HuH-7 (cell line): ENCODE data around the gene RBFOX2.
"Not testable (repeated sequence)": the region's sequence is repeated elsewhere in the genome, so short reads cannot be mapped to it uniquely, and the experiment has no call there.

Experiments used
- DNase-seq: peaks from one replicate; pipeline ENCODE4 v3.0.0; 2011; ENCODE audit warnings: low spot score

The RBFOX2 gene

DNA sequence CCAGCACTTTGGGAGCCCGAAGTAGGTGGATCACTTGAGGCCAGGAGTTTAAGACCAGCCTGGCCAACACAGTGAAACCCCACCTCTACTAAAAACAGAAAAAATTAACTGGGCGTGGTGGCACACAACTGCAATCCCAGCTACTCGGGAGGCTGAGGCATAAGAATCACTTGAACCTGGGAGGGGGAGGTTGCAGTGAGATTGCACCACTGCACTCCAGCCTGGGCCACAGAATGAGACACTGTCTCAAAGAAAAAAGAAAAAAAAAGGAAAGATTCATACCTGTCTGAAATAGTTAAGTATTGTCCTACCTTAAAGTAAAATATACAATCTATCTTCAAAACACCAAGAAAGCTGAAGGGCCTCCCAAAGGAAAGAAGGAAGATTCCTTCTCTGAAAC is 20.1 kb downstream of the RBFOX2 start:
- DNase-seq, result no peak

DNA sequence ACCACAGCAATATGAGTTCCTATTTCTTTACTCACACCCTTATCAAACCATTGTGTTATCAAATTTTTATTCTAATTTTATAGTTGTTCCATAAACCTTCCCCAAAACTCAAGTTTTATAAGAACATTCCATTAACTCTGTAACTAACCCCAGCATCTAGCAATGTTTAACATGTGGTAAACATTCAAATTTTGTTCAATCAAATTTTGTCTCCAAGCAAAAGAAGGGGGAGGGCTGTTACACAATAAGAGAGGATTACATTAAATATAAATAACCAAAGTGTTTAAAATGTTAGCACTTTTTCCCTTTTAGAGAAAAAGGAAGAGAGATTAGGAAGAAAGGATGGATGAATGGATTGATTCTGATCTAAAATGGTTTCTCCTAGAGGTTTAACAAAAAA is 20.5 kb downstream of the RBFOX2 start:
- DNase-seq, result no peak

DNA sequence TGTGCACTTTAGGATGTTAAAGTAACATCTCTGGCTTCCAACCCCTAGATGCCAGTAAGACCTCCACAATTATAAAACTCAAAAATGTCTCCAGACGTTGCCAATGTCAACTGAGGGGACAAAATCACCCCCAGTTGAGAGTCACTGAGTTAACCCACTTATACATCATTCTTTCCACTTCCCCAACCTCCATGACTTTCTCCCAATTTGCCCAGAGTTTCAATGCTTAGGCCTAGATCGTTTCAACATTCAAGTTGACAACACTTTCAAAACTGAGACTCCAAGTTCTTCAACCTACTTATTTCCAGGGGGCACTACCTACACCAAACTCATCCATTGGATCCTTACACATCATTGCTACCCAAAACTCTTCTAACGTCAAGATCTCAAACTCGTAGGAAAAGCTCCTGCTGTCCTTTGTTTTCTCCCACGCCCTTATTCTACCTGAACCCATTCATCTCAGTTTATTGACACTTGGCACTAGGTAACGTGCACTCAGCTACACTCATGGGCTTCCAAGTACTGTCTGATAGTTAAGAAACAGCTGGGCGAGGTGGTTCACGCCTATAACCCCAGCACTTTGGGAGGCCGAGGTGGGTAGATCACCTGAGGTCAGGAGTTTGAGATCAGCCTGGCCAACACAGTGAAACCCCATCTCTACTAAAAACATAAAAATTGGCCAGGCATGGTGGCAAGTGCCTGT is 24.5 kb downstream of the RBFOX2 start:
- DNase-seq, result no peak

DNA sequence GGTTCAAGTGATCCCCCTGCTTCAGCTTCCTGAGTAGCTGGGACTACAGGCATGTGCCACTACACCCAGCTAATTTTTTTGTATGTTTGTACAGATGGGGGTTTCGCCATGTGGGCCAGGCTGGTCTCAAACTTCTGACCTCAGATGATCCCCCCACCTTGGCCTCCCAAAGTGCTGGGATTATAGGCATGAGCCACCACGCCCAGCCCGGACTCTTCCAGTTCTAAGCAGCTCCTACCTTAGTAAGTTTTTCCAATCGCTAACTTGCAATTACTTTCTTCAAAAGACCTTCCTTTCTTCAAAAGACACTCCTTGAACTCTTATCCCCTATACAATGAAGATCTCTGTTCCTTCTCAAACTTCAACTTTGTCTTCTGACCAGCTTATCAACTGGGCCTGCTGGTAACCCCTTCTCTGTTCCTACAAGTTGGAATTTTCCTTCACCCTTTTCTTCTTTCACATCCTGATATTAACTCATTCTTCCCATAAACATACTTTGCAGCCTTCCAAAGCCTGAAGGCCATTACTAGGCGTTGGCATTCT is 25.8 kb downstream of the RBFOX2 start:
- no peak for DNase-seq

DNA sequence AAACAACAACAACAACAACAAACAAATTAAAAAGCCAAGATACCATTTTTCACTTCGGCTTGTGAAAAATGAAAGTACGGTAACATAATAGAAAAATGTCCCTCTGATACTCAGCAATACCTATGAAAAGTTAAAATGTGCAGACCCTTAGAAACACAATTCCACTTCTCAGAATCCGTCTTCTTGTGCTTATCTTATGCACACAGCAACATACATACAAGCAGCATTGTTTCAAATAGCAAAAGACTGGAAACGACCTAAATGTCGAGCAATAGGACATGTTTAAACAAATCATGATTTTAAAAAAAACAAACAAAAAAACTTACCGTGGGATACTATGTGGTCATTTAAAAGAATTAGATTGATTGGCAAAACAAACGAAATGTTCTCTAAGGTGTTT is 26.5 kb downstream of the RBFOX2 start:
- DNase-seq, result no peak

DNA sequence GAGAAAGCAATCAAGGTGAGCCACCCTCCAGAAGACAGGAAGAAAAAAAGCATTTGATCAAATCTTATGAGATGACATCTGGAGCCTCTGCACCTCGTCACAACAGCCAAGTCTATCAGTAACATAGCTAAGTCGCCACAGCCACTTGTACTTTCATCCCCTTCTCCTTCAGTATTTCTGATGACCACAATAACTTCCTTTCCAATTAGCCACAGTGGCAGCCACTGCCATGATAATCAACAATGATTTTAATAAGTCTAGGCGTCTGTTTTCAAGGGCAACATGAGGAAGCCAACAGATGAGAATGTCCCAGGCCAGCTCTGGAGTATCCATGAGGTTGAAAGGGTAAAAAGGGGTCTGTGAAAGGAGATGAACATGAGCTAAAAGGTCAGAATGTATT is 29.9 kb downstream of the RBFOX2 start:
- DNase-seq, result no peak

DNA sequence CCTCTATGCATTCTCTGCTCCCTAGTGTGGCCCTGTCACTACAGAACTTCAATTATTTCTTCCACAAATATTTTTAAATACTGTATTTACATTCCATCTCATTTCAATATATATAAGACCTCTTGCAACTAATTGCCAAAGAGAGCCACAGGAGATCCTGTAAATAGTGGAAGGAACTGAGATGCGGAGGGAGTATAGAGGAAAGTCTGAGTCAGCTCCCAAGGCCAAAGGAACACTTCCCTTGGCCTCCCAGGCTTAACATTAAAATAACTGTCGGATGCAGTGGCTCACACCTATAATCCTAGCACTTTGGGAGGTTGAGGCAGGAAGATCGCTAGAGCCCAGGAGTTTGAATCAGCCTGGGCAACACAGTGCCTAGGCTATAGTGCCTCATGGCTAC is 31.2 kb downstream of the RBFOX2 start:
- no peak for DNase-seq

DNA sequence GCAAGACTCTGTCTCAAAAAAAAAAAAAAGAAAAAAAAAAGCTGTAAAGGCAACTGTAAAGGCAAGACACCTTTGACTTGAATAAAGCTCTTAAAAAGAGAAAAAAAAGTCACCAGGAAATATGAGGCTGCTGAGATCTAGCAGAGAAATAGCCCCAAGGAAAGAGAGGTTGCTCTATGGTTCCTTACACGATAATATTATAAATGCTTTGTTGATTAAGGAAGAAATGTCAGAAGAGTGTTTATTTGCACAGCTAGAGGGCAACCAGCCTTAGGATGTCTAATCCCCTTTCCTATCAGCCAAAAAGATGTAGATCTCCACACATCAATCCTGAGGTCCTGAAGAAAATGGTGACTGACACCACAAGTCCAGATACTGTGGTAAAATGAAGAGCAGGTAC is 32.0 kb downstream of the RBFOX2 start:
- DNase-seq, result no peak

DNA sequence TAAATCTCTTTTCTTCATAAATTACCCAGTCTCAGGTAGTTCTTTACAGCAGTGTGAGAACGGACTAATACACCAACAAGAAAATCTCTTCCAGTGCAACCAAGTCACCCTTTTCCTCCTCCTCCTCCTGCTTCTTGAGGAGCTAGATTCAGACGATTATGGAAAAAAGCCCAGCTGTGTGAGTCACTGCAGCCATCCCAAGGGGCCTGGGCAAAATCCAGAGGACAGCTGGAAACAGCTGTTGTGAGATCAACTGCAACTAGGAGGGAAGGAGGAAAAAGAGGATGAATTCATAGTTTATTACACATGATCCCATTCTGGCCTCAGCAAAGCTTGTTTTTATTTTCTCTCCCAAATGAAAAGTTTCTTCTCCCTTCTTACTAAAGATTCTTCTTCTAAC is 32.9 kb downstream of the RBFOX2 start:
- no peak for DNase-seq

DNA sequence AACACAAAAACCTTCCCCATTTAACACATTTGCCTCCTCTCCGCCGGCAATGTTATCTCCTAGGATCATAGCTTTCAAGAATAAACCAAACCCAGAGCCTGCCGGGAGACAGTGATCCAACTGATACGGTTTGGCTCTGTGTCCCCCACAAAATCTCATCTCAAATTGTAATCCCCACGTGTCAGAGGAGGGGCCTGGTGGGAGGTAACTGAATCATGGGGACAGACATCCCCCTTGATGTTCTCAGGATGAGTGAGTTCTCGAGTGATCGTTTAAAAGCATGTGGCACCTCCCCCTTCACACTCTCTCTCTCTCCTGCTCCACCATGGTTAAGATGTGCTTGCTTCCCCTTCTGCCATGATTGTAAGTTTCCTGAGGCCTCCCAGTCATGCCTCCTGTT is 33.3 kb downstream of the RBFOX2 start:
- no peak for DNase-seq

DNA sequence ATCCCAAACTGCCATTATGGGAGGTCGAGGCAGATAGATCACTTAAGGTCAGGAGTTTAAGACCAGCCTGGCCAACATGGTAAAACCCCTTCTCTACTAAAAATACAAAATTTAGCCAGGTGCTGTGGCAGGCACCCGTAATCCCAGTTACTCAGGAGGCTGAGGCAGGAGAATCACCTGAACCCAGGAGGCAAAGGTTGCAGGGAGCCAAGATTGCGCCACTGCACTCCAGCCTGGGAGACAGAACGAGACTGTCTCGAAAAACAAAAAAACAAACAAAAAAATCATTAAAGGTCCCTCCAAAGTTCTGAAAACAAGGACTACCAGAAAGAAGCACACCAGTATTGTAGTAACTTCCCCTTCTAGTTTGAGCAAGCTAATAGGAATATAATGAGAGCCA is 34.9 kb downstream of the RBFOX2 start:
- not testable (repeated sequence) for DNase-seq

DNA sequence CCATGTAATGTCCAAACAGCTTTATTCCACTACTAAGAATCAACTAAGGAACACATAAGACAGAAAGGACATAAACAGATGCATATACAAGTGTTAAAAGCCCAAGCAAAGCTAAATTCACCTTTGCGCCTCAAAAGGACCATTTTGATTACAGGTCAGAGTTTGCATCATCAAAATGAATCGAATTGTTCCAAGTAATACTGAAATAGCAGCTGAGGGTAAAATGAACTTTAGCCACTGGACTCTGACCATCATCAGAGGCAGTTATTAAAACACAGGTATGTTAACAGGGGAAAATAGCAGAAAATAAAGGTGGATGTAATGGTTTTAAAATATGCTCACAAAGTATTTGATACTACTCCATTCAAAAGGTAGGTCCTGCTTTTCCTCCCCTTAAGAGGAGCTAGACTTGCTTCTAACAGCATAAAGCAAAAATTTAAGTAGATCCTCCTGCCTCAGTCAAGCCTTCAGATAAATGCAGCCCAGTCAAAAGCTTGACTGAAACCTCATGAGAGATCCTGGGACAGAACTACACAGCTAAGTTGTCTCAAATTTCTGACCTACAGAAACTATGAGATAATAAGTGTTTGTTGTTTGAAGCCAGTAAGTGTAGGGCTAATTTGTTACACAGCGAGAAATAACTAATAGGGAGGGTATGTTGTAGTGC is 35.4 kb downstream of the RBFOX2 start:
- DNase-seq, result no peak

DNA sequence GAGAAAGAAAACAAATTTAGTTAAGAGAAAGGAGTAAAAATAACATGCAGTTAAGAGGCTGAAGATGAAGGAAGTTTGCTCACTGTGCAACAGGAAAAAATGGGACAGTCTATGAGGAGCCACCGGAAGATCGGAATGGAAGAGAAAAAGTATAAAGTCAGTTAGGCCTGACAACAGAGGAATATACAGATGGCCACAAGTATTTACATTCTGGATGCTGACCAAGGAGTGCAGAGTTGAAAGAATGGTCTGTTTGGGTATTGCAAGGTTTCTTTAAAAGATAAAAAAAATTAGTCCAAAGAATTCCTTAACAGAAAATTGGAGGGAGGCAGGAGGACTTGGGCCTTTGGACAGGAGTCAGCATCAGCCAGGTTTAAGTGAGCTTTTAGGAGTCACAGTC is 37.5 kb downstream of the RBFOX2 start:
- DNase-seq, result no peak

DNA sequence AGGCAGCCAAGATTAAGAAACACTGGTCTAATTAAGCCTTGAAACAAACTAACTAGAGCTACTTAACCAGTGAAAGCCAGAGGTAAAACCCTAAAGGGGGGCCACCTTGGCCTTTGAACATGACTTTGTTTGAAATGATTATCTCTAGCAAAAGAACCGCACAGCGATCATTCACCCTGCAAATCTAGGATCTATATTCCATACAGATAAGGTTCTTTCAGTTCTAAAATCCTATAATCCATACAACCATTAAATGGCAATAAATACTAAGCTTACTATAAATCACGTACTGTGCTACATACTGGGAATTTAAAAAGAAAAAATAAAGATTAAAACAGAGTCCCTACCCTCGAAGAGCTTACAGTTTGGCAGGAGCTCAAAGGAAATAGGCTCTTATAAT is 40.6 kb downstream of the RBFOX2 start:
- no peak for DNase-seq

DNA sequence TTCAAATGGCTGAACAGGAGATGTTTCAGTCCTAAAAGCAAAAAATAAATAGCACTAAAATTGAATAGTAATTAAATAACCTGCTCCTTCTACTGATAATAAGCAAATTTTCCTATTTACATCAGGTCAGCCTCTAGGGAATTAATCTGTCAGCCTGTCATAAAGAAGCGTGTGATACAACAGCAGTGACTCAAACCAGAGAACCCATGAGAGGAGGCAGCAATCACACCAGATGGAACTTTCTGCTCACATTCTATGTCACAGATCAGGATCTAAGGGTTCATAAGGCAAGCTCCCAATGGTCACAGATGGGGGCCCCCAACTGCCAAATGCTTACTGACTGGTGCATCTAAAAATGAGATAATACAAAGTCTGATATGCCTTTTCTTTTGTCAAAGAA is 41.1 kb downstream of the RBFOX2 start:
- DNase-seq, result peak; percentile 15

DNA sequence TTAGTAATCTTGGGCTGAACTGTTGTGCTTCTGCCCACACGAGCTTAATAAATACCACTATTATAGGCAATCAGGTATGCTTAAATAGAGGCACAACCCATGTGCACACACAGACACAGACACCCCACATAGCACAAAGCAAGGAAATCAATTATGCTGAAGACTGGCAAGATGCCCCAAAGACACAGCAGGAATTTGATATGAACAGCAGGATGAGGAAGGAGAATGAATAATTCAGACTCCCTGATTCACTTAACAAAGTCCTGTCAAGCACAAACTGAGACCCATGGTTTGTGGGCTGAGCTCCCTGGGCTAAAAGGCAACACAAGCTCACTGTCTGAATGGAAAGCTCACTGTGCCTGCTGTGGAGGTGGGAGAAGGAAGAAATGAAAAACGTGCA is 42.5 kb downstream of the RBFOX2 start:
- DNase-seq, result no peak

DNA sequence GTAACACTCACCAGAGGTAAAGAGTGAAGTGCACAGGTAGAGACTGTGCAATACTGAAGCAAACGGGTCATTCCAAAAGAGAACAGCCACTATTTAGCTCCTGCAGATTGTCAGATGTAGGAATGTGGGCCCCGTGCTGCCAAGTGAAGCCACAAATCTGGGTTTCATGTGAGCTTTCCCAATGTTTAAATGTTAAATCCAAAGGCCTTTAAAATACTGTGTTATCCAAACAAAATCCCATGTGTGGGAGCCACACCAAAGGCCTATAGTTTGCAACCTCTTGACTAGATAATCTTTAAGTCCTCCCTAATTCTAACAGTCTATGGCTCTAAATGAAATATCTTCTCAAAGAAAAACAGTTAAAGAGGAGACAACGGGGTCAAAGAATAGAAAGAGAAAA is 43.3 kb downstream of the RBFOX2 start:
- no peak for DNase-seq

DNA sequence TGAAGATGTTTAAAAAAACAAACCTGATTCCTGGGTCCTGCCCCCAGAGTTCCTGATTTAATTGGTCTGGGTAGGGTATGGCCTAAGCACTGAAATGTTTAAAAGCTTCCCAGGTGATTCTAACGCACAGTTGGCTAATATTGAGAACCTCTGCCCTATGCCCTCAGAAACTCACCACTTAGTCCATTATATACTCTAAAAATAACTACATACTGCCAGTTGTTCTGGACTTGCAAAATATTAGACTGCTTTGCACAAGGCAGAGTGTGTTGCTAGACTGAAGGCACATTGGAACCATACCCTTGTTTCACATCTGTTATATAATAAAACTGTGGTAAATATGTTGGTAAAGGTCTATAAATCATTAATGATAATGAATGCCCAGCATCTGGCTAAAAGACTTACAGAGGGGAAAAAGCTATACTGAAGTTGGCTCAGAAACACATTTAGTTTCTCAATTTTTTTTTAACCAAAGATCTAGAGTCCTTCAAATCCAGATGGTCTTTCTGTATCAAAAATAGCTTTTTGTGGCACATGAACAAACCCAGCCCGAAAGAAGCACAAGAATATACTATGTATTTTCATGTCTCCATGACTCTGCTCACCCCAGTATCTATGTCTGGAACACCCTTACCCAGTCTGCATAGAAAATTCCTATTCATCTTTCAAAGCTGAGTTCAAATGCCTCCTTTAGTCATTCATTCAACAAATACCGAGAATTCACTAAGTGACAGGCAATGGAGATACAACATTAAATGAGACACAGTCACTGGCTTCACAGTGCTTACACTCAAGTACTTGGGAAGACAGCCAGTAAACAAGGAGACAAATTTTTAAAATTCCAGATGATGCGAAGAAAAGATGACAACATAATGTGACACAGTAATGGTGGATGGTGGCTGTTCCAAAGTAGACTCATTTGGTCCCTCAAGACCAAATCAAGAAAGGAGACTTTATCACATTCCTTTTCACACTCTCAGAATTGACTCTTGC is 44.1 kb downstream of the RBFOX2 start:
- no peak for DNase-seq

DNA sequence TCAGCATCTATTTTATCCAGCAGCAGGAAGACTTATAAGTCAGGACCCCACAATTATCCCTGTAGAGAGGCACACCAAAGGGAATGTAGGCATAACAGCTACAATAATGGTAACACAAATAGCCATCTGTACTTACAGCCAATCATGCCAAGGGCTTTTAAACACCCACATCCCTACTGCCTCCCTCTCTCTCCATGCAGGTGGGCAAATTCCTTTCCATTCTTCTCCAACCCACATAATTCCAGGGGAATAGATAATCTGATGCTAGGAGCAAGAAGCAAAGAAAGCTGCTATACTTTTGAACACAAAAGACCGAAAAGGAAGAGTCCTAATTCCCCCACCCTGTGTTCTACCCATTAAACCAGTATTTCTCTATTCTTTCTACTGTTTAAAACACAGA is 46.7 kb downstream of the RBFOX2 start:
- no peak for DNase-seq

DNA sequence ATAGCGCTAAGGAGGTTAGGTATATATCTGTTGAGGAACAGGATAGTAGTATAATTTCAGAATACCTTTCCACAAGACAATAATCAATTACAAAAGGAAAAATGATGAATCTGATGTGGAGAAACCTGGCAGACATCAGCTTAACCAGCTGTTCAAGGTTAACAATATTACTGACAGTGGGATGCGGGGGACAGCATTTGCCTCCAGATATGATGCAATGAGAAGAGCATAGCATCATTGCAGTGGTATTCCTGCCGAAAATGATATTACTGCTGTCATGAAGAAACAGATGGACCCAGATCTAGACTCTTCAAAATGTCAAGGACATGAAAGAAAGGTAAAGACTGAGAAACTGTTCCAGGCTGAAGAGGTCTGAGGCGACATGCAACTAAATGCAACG is 49.7 kb downstream of the RBFOX2 start:
- DNase-seq, result no peak

DNA sequence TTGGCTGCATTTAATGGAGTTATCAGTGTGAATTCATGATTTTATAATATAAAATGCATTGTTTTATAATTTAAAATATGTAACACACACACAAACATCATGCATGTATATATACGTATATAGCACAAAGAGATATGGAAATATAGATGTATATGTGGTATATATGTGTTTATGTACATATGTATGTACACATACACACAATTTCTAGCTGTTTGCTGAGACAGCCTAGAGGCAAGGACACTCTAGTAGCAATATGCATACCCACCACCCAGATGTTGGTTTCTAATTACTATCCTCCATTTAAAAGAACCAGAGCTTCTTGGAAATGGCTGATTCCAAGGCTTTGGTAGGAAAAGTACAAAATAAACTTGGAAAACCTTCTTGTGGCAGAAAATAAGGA is 50.4 kb downstream of the RBFOX2 start:
- no peak for DNase-seq

DNA sequence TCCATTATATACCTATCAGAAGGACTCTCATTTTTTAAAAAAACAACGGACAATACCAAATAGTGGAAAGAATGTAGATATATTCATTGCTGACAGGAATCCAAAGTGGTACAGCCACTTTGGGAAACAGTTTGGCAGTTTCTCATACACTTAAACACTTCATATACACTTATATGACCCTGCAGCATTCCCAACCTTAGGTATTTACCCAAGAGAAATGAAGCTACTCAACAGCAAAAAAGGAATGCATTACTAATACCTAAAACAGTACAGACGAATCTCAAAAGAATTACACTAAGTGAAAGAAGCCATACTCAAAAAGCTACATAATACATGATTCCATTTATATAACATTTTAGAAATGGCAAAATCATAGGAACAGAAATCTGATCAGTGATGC is 51.5 kb downstream of the RBFOX2 start:
- no peak for DNase-seq

DNA sequence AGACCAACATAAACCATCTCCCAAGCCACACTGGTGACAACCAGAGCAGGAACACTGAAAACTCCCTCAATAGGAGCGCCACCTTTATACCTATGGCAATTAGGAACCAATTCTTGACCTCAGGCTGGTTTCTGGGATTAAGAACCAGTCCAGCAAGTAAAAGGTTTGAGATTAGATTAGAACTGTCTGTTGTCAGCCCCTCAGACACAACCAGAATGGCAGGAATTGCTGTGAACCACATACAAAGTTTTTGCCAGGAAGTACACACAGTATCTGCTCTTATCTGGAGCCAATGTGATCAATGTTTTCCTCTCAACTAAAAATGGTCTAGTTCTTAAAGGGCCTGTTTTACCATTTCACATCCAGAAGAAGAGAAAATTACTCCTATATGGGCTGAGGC is 55.2 kb downstream of the RBFOX2 start:
- no peak for DNase-seq
